RWPE2 (cell line): Measurements from ENCODE around the gene TCF25.

Source experiments
- ATAC-seq: fragments of 200-7000 bp; cut with Tn5 transposase; 3 replicates; pipeline ENCODE4 v1.9.1; 2021; ENCODE audit warnings: low read depth
- DNase-seq: peaks from one replicate; pipeline ENCODE4 v3.0.0-alpha.2; 2020; ENCODE audit warnings: low spot score
- H3K27ac ChIP-seq: fragments of 450-650 bp; 2 replicates; pipeline ENCODE4 v1.5.1; 2017; ENCODE audit warnings: mild to moderate bottlenecking; ENCODE audit not compliant: poor library complexity, severe bottlenecking
- H3K27me3 ChIP-seq: fragments of 250-450 bp; sonication (Bioruptor Pico); 2 replicates; pipeline ENCODE4 v1.5.1; 2021; ENCODE audit warnings: mild to moderate bottlenecking, moderate library complexity; ENCODE audit not compliant: insufficient read depth, poor library complexity, severe bottlenecking
- H3K36me3 ChIP-seq: fragments of 250-450 bp; sonication (Bioruptor Pico); 2 replicates; pipeline ENCODE4 v1.5.1; 2020; ENCODE audit warnings: low read depth, mild to moderate bottlenecking, moderate library complexity
- H3K4me1 ChIP-seq: fragments of 250-450 bp; sonication (Bioruptor Pico); 2 replicates; pipeline ENCODE4 v1.5.1; 2021; ENCODE audit warnings: mild to moderate bottlenecking, moderate library complexity; ENCODE audit not compliant: insufficient read depth, poor library complexity, severe bottlenecking
- H3K4me3 ChIP-seq: fragments of 250-450 bp; sonication (Bioruptor Pico); 2 replicates; pipeline ENCODE4 v1.5.1; 2021; ENCODE audit warnings: mild to moderate bottlenecking, moderate library complexity; ENCODE audit not compliant: severe bottlenecking
- H3K9me3 ChIP-seq: fragments of 250-450 bp; sonication (Bioruptor Pico); 2 replicates; pipeline ENCODE4 v1.5.1; 2021; ENCODE audit warnings: mild to moderate bottlenecking, moderate library complexity; ENCODE audit not compliant: severe bottlenecking
- TF ChIP-seq, protein P1 (sequence below): fragments of 450-650 bp; IDR thresholded peaks from one replicate; pipeline ENCODE4 v1.5.1; 2017; ENCODE audit warnings: mild to moderate bottlenecking, moderate library complexity; ENCODE audit not compliant: poor library complexity, severe bottlenecking

The TCF25 gene

DNA sequence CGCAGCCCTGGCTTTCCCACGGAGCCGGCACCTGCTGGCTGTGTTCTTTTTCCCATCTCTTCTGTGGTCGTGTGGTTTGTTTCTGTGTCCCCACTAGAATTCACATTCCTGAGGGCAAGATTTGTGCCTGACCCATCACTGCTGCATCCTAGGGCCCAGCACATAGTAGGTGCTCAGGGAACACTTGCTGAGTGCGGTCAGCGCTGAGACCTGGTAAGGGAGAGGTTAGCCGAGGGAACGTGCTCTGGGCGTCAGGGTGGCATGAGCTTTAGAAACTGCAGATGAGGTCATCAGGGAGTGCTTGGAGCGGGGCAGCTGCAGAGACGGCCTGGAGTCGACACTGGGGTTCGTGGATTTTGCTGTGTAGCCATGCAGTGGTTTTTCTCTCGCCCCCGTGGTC lies 81.1 kb downstream of the TCF25 start:
- TF ChIP-seq, protein P1, sequence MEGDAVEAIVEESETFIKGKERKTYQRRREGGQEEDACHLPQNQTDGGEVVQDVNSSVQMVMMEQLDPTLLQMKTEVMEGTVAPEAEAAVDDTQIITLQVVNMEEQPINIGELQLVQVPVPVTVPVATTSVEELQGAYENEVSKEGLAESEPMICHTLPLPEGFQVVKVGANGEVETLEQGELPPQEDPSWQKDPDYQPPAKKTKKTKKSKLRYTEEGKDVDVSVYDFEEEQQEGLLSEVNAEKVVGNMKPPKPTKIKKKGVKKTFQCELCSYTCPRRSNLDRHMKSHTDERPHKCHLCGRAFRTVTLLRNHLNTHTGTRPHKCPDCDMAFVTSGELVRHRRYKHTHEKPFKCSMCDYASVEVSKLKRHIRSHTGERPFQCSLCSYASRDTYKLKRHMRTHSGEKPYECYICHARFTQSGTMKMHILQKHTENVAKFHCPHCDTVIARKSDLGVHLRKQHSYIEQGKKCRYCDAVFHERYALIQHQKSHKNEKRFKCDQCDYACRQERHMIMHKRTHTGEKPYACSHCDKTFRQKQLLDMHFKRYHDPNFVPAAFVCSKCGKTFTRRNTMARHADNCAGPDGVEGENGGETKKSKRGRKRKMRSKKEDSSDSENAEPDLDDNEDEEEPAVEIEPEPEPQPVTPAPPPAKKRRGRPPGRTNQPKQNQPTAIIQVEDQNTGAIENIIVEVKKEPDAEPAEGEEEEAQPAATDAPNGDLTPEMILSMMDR: no peak
- ATAC-seq: no peak
- no peak for DNase-seq
- Histone ChIP-seq H3K9me3 (no peaks in the 10 kb centered on the region), H3K27ac (no peak overlapping the region), H3K27me3 (no peaks in the 10 kb centered on the region), H3K4me3 (no peak overlapping the region), H3K36me3 (peaks cover 37% of the 10 kb centered on the region), H3K4me1 (no peaks in the 10 kb centered on the region)

DNA sequence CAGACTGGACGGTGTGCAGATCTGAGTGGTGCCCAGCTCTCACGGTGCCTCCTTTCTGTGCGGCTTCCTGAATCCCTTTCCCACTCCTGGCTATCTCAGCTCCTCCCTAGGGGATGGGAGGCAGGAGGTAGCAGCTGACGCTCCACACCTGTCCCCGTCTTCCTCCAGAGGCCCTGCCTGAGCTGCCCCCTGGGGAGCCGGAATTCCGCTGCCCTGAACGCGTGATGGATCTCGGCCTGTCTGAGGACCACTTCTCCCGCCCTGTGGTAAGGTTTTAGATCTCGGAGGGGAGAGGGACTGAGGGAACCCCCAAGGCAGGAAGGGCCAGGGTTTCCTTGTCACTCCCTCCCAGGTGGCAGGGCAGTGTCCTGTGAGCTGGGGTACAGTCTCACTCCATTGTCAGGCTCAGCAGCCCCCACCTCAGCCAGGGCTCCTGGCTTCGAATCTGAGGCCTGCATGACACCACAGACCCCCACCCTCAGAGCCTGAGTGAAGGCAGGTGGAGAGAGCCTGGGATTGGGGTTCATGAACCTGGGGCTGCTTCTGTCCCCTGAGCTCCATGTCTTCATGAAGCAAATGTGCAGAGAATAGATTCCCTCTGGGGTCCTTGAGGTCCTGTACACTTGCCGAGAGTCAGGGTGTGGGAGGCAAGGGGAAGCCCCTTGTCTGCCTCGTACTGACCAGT lies 81.8 kb downstream of the TCF25 start:
- H3K27ac ChIP-seq: no peak overlapping the region
- no peaks in the 10 kb centered on the region for H3K9me3 ChIP-seq
- TF ChIP-seq, protein P1: no peak
- peaks cover 40% of the 10 kb centered on the region for H3K36me3 ChIP-seq
- H3K4me1 ChIP-seq: no peaks in the 10 kb centered on the region
- no peak overlapping the region for H3K4me3 ChIP-seq
- no peak for ATAC-seq
- no peaks in the 10 kb centered on the region for H3K27me3 ChIP-seq
- no peak for DNase-seq

GRCh38 chr16:89956505-89957215 lies 83.3 kb downstream of the TCF25 start:
- TF ChIP-seq, protein P1: no peak
- Histone ChIP-seq H3K4me3 (no peak overlapping the region), H3K36me3 (peaks cover 40% of the 10 kb centered on the region), H3K27ac (no peak overlapping the region), H3K9me3 (no peaks in the 10 kb centered on the region), H3K27me3 (no peaks in the 10 kb centered on the region), H3K4me1 (no peaks in the 10 kb centered on the region)
- ATAC-seq: no peak
- DNase-seq: no peak

DNA sequence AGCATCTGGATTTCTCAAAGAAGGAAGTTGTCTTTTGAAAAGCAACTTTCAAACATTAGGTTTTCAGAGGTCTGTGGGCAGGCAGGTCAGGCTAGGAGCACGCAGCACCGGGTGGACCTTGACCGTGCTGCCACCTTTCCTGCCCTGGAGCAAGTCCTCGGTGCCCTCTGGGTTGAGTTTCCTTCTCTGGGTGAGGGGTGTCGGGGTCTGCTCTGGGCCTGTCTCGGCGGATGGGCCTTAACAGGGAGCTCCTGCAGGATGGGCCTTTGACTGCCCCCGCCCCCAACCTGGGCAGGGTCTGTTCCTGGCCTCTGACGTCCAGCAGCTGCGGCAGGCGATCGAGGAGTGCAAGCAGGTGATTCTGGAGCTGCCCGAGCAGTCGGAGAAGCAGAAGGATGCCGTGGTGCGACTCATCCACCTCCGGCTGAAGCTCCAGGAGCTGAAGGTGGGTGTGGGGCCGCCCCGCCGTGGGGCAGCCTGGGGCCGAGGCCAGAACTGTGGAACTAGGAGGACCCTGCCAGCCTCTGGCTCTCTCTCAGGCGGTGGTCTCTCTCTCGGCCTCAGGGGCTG lies 83.9 kb downstream of the TCF25 start:
- H3K36me3 ChIP-seq: peaks cover 40% of the 10 kb centered on the region
- DNase-seq: no peak
- TF ChIP-seq, protein P1: no peak
- no peak overlapping the region for H3K27ac ChIP-seq
- no peak overlapping the region for H3K4me3 ChIP-seq
- no peaks in the 10 kb centered on the region for H3K27me3 ChIP-seq
- no peaks in the 10 kb centered on the region for H3K4me1 ChIP-seq
- no peak for ATAC-seq
- no peaks in the 10 kb centered on the region for H3K9me3 ChIP-seq

GRCh38 chr16:89958068-89958467 lies 84.7 kb downstream of the TCF25 start:
- peaks cover 40% of the 10 kb centered on the region for H3K36me3 ChIP-seq
- TF ChIP-seq, protein P1: no peak
- no peak overlapping the region for H3K27ac ChIP-seq
- no peaks in the 10 kb centered on the region for H3K27me3 ChIP-seq
- H3K4me3 ChIP-seq: no peak overlapping the region
- ATAC-seq (peak; percentile 68; the same call in 2 of the 3 replicates), DNase-seq (no peak)
- no peaks in the 10 kb centered on the region for H3K9me3 ChIP-seq
- H3K4me1 ChIP-seq: no peaks in the 10 kb centered on the region
